Measurements from ENCODE around the gene DENND5A.

DNA sequence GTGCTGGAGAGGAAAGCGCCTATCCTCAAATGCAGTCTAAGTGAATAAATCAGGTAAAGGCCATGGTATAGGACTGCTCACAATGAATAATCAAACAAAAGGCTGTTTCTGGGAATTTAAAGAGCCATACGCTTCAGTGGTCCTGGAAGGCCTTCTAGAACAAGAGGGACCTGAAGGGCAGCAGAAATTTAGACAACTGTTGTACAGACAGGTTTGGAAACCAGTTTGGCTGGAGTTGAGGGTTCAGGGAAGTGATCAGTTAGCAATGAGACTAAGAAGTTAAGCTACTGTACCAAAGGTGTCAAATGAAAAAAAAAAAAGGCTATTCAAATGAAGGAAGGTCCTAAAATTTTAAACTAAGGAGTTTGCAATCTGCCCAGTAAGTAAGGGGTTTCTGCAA is 117.1 kb downstream of the DENND5A start:
- TF ChIP-seq POLR2AphosphoS5 (IDR thresholded peaks at IDR 0.05; ENCODE audit: borderline replicate concordance, low read depth, low read length) (no peak), EZH2 (IDR thresholded peaks at IDR 0.05) (no peak)

All from SK-N-MC (cell line).